SK-N-SH treated with all-trans-retinoic acid at 6 μM for 48 hours (cell line): Measurements from ENCODE around the gene CACNA2D3.

Experiments
- CREB5 ChIP-seq: fragments of 250-450 bp; sonication (Bioruptor Pico); IDR thresholded peaks from 2 replicates; pipeline ENCODE4 v1.5.1; 2020; ENCODE audit warnings: low read depth, mild to moderate bottlenecking, moderate library complexity
- CSDC2 ChIP-seq: fragments of 250-450 bp; sonication (Bioruptor Pico); IDR thresholded peaks from 2 replicates; pipeline ENCODE4 v1.5.0; 2020; ENCODE audit warnings: mild to moderate bottlenecking, moderate library complexity
- CSRNP3 ChIP-seq: fragments of 250-450 bp; sonication (Bioruptor Pico); IDR thresholded peaks from 2 replicates; pipeline ENCODE4 v1.5.1; 2021; ENCODE audit warnings: mild to moderate bottlenecking, moderate library complexity
- ESRRG ChIP-seq: fragments of 250-450 bp; sonication (Bioruptor Pico); IDR thresholded peaks from 2 replicates; pipeline ENCODE4 v1.6.1; 2021; ENCODE audit warnings: mild to moderate bottlenecking
- ISL1 ChIP-seq: fragments of 250-450 bp; sonication (Bioruptor Pico); IDR thresholded peaks from 2 replicates; pipeline ENCODE4 v2.1.2; 2022; ENCODE audit warnings: mild to moderate bottlenecking, moderate library complexity
- PATZ1 ChIP-seq: fragments of 250-450 bp; sonication (Bioruptor Pico); IDR thresholded peaks from 2 replicates; pipeline ENCODE4 v1.8.0; 2020; ENCODE audit warnings: mild to moderate bottlenecking, moderate library complexity, borderline replicate concordance
- POU6F1 ChIP-seq: fragments of 250-450 bp; sonication (Bioruptor Pico); IDR thresholded peaks from 2 replicates; pipeline ENCODE4 v1.8.0; 2021; ENCODE audit warnings: low read depth, mild to moderate bottlenecking, moderate library complexity, borderline replicate concordance
- TCF4 ChIP-seq: fragments of 250-450 bp; sonication (Bioruptor Pico); IDR thresholded peaks from 2 replicates; pipeline ENCODE4 v1.8.0; 2021; ENCODE audit warnings: mild to moderate bottlenecking, moderate library complexity, borderline replicate concordance
- TOX ChIP-seq: fragments of 250-450 bp; sonication (Bioruptor Pico); IDR thresholded peaks from 2 replicates; pipeline ENCODE4 v1.8.0; 2021; ENCODE audit warnings: mild to moderate bottlenecking, moderate library complexity, borderline replicate concordance
- TSHZ2 ChIP-seq: fragments of 250-450 bp; sonication (Bioruptor Pico); IDR thresholded peaks from 2 replicates; pipeline ENCODE4 v1.5.0; 2020; ENCODE audit warnings: mild to moderate bottlenecking, moderate library complexity
- ZFP3 ChIP-seq: fragments of 250-450 bp; sonication (Bioruptor Pico); IDR thresholded peaks from 2 replicates; pipeline ENCODE4 v1.5.0; 2020; ENCODE audit warnings: mild to moderate bottlenecking, moderate library complexity
- ZNF8 ChIP-seq: fragments of 450-650 bp; formaldehyde crosslinking; IDR thresholded peaks from 2 replicates; pipeline ENCODE4 v1.5.0; 2020; ENCODE audit warnings: mild to moderate bottlenecking, moderate library complexity

GRCh38 chr3:54176106-54176505, 53.8 kb downstream of the CACNA2D3 start:
- no peak for TF ChIP-seq TOX
- no peak for TF ChIP-seq ZNF8 (CRISPR knock-in tag)
- no peak for TF ChIP-seq ZFP3 (CRISPR knock-in tag)
- TF ChIP-seq ISL1 (CRISPR knock-in tag): no peak
- TF ChIP-seq CREB5 (CRISPR knock-in tag): no peak
- TF ChIP-seq CSDC2: no peak
- no peak for TF ChIP-seq TCF4 (CRISPR knock-in tag)
- TF ChIP-seq PATZ1 (CRISPR knock-in tag): no peak
- no peak for TF ChIP-seq CSRNP3
- TF ChIP-seq TSHZ2: no peak
- no peak for TF ChIP-seq POU6F1 (CRISPR knock-in tag)
- no peak for TF ChIP-seq ESRRG (CRISPR knock-in tag)
